ENCODE data around the gene MYO15B. TPM values are rescaled to one million over a fixed set of nuclear protein-coding genes. Genes with fewer than 3 reads are reported as not detected.

The MYO15B gene
- total and polyA plus RNA-seq, 2 of the 4 experiments (the other 2 are of a cell fraction), result 0.18 to 0.65 TPM

- no peak overlapping the region for H3K56ac ChIP-seq (ENCODE audit: extremely low read depth, insufficient read depth, low read length)
- H3K14ac ChIP-seq (replicated peaks; ENCODE audit: low read depth, low read length), result no peak overlapping the region
- H2AK9ac ChIP-seq (replicated peaks; ENCODE audit: low read depth, low read length, poor library complexity), result no peak overlapping the region
- H2BK5ac ChIP-seq (ENCODE audit: low read depth, low read length, poor library complexity, severe bottlenecking), result no peak overlapping the region
- H3K18ac ChIP-seq (ENCODE audit: low read depth, low read length), result no peak overlapping the region
- no peak overlapping the region for H3K4me3 ChIP-seq (ENCODE audit: insufficient read depth, low read depth, low read length)
- dilution Hi-C loops (cut with HindIII; ENCODE audit: low sequenced_read_pairs, unreplicated experiment), result no loop called here
- H2BK15ac ChIP-seq (ENCODE audit: low read depth, low read length), result no peak overlapping the region
- ATAC-seq (ENCODE audit: low read depth) (peak; percentile 35), DNase-seq (peak; percentile 17)
- no peak overlapping the region for H4K8ac ChIP-seq (ENCODE audit: low read depth in 2 of 2, low read length in 2 of 2)
- ChIA-PET POLR2A (ENCODE audit: unreplicated experiment) (no interaction called here), CTCF (no interaction called here)
- H2BK120ac ChIP-seq (ENCODE audit: low read depth, low read length), result no peak overlapping the region
- H4K91ac ChIP-seq (ENCODE audit: insufficient read depth, low read depth, low read length), result no peak overlapping the region
- H3K9me3 ChIP-seq (ENCODE audit: control insufficient read depth, insufficient read depth, low read length), result no peaks in the 10 kb centered on the region
- in situ Hi-C loops (cut with MboI; ENCODE audit: low sequenced_read_pairs), result no loop called here
- no peak overlapping the region for H3K27ac ChIP-seq (ENCODE audit: insufficient read depth, low read length)
- no peak overlapping the region for H2AFZ ChIP-seq (replicated peaks; ENCODE audit: low read length, poor library complexity)
- no peak overlapping the region for H3K23ac ChIP-seq (ENCODE audit: low read depth, low read length)
- H3K9me1 ChIP-seq (ENCODE audit: insufficient read depth, low read length), result 0 out of 2 replicates have a peak, but pooled peaks cover 3% of the 10 kb centered on the region
- intact Hi-C loops (cut with micrococcal nuclease), result no loop called here
- WGBS, 2 experiments (ENCODE audit: extremely low coverage in 2 of 2, insufficient read length in 1 of 2), result 64% methylated on average over 8 of the region's 15 CpGs; no CpG with 5 or more reads in 1 of the 2 experiments
- TF ChIP-seq CHD1 (IDR thresholded peaks at IDR 0.05; ENCODE audit: low read depth, low read length), result no peak
- TF ChIP-seq FOS (IDR thresholded peaks at IDR 0.05; ENCODE audit: low read depth, low read length), result no peak
- TF ChIP-seq CEBPB (IDR thresholded peaks at IDR 0.05; ENCODE audit: low read depth, low read length), result no peak
- no peak for TF ChIP-seq ELK1 (IDR thresholded peaks at IDR 0.05; ENCODE audit: borderline replicate concordance, low read depth, low read length)
- no peak for TF ChIP-seq NFE2L2 (IDR thresholded peaks at IDR 0.05; ENCODE audit: low read depth, low read length)
- TF ChIP-seq MXI1 (IDR thresholded peaks at IDR 0.05; ENCODE audit: borderline replicate concordance, low read depth, low read length), result no peak
- no peak for TF ChIP-seq BHLHE40 (IDR thresholded peaks at IDR 0.05; ENCODE audit: low read depth, low read length)
- no peak for TF ChIP-seq RCOR1 (IDR thresholded peaks at IDR 0.05; ENCODE audit: insufficient replicate concordance, low read length)
- TF ChIP-seq RAD21 (IDR thresholded peaks at IDR 0.05; ENCODE audit: low read length), result no peak
- H3K4me2 ChIP-seq (ENCODE audit: low read depth, low read length), result no peak overlapping the region
- no peak overlapping the region for H2BK20ac ChIP-seq (ENCODE audit: low read depth, low read length)
- H3K36me3 ChIP-seq (ENCODE audit: control insufficient read depth, insufficient read depth, low read length), result no peaks in the 10 kb centered on the region
- H3K9ac ChIP-seq (ENCODE audit: low read depth, low read length), result no peak overlapping the region
- no peak overlapping the region for H3K4ac ChIP-seq (ENCODE audit: low read depth, low read length)
- H3K27me3 ChIP-seq (ENCODE audit: control insufficient read depth, insufficient read depth, low read length), result no peaks in the 10 kb centered on the region
- H3K79me1 ChIP-seq (ENCODE audit: low read depth in 1 of 2, low read length in 2 of 2), result no peaks in the 10 kb centered on the region
- H3K4me1 ChIP-seq (ENCODE audit: control insufficient read depth, insufficient read depth, low read length), result peaks cover 12% of the 10 kb centered on the region
- H2AK5ac ChIP-seq (ENCODE audit: low read depth, low read length), result no peak overlapping the region
- no peak overlapping the region for H4K5ac ChIP-seq (ENCODE audit: low read depth, low read length)
- BruUV-seq (replicated peaks), result no TSS peak
- no peaks in the 10 kb centered on the region for H4K20me1 ChIP-seq (ENCODE audit: insufficient read depth, low read length)
These were observed 30.3 kb upstream of the MYO15B start for GRCh38 chr17:75557075-75557851.

Data from IMR-90 (cell line).